Transverse colon (tissue), 4 donors: Measurements from ENCODE around the gene TULP4.

Source experiments
- POLR2A ChIP-seq: fragments of 450-650 bp; IDR thresholded peaks from one replicate; pipeline ENCODE4 v1.6.1; 2016; ENCODE audit warnings: antibody characterized with exemption, mild to moderate bottlenecking, moderate library complexity
- POLR2AphosphoS5 ChIP-seq, 3 donors: sonication (generic); formaldehyde crosslinking; IDR thresholded peaks; one replicate each; pipeline ENCODE4 v1.6.1; 2016; ENCODE audit warnings: antibody characterized with exemption in 3 of 3
- TF ChIP-seq, protein P1 (sequence below), 5 experiments: fragments of 200-600 bp in 3 of 5; fragments of 450-650 bp in 2 of 5; sonication (generic) in 3 of 5; IDR thresholded peaks; 1 replicate in 2 of 5; 2 replicates in 3 of 5; pipeline ENCODE4 v1.5.1; 2016 to 2017; ENCODE audit warnings: antibody characterized with exemption in 5 of 5, inconsistent platforms in 3 of 5, mild to moderate bottlenecking in 2 of 5, moderate library complexity in 1 of 5

DNA sequence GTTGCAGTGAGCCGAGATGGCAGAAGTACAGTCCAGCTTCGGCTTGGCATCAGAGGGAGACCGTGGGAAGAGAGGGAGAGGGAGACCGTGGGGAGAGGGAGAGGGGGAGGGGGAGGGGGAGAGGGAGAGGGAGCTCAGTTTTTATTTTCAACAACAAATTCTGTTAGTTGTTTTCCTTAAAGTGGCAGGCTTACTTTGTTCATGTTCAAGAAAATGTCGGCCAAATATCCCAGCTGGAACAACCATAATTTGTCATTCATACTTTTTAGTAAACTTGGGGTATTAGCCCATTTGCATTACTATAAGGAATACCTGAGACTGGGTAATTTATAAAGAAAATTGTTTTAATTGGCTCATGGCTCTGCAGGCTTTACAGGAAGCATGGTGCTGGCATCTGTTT is 2.5 kb upstream of the TULP4 start:
- TF ChIP-seq, protein P1, sequence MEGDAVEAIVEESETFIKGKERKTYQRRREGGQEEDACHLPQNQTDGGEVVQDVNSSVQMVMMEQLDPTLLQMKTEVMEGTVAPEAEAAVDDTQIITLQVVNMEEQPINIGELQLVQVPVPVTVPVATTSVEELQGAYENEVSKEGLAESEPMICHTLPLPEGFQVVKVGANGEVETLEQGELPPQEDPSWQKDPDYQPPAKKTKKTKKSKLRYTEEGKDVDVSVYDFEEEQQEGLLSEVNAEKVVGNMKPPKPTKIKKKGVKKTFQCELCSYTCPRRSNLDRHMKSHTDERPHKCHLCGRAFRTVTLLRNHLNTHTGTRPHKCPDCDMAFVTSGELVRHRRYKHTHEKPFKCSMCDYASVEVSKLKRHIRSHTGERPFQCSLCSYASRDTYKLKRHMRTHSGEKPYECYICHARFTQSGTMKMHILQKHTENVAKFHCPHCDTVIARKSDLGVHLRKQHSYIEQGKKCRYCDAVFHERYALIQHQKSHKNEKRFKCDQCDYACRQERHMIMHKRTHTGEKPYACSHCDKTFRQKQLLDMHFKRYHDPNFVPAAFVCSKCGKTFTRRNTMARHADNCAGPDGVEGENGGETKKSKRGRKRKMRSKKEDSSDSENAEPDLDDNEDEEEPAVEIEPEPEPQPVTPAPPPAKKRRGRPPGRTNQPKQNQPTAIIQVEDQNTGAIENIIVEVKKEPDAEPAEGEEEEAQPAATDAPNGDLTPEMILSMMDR (IDR thresholded peaks at IDR 0.05): no peak
- TF ChIP-seq POLR2AphosphoS5 (IDR thresholded peaks at IDR 0.05) (no peak), POLR2A (no peak)
